H9 (cell line): Measurements from ENCODE around the gene CFAP47. TPM values are rescaled to one million over a fixed set of nuclear protein-coding genes. Genes with fewer than 3 reads are reported as not detected.

ENCODE experiments used
- DNase-seq: peaks from one replicate; pipeline ENCODE4 v3.0.0-alpha.2; 2017
- H2AFZ ChIP-seq: one replicate; pipeline ENCODE4 v1.6.1; 2013; ENCODE audit warnings: mild to moderate bottlenecking, low read length, control low read depth, moderate library complexity
- H2AK5ac ChIP-seq: 2 replicates; pipeline ENCODE4 v1.6.1; 2013; ENCODE audit warnings: low read length, control low read depth, mixed read lengths; ENCODE audit not compliant: insufficient read length
- H2BK120ac ChIP-seq: one replicate; pipeline ENCODE4 v1.6.1; 2013; ENCODE audit warnings: low read depth, mild to moderate bottlenecking, low read length, control low read depth, inconsistent platforms; ENCODE audit not compliant: poor library complexity, severe bottlenecking
- H2BK12ac ChIP-seq: 2 replicates; pipeline ENCODE4 v1.6.1; 2013; ENCODE audit warnings: low read length, control low read depth, mixed read lengths, low read depth; ENCODE audit not compliant: insufficient read length
- H2BK15ac ChIP-seq: 2 replicates; pipeline ENCODE4 v1.6.1; 2013; ENCODE audit warnings: low read depth, low read length, control low read depth
- H2BK20ac ChIP-seq: one replicate; pipeline ENCODE4 v1.6.1; 2013; ENCODE audit warnings: low read depth, mild to moderate bottlenecking, low read length, control low read depth, inconsistent platforms; ENCODE audit not compliant: poor library complexity, severe bottlenecking
- H2BK5ac ChIP-seq: 2 replicates; pipeline ENCODE4 v1.6.1; 2013; ENCODE audit warnings: low read length, control low read depth, mixed read lengths; ENCODE audit not compliant: insufficient read length
- H3K14ac ChIP-seq: 2 replicates; pipeline ENCODE4 v1.6.1; 2013; ENCODE audit warnings: low read length, control low read depth; ENCODE audit not compliant: insufficient read depth
- H3K18ac ChIP-seq: 2 replicates; pipeline ENCODE4 v1.6.1; 2013; ENCODE audit warnings: low read depth, mild to moderate bottlenecking, mixed read lengths, low read length, control low read depth; ENCODE audit not compliant: insufficient read length
- H3K23ac ChIP-seq: 2 replicates; pipeline ENCODE4 v1.6.1; 2013; ENCODE audit warnings: low read length, control low read depth, mixed read lengths, low read depth; ENCODE audit not compliant: insufficient read length
- H3K23me2 ChIP-seq: 2 replicates; pipeline ENCODE4 v1.6.1; 2013; ENCODE audit warnings: low read depth, mild to moderate bottlenecking, mixed read lengths, low read length, control low read depth; ENCODE audit not compliant: insufficient read length, poor library complexity, severe bottlenecking
- H3K27ac ChIP-seq: 2 replicates; pipeline ENCODE4 v1.5.1; 2013; ENCODE audit warnings: low read length, control low read depth, mixed read lengths, low read depth; ENCODE audit not compliant: insufficient read length
- H3K27me3 ChIP-seq: 2 replicates; pipeline ENCODE4 v1.6.1; 2013; ENCODE audit warnings: low read length, control low read depth, inconsistent platforms; ENCODE audit not compliant: insufficient read depth
- H3K4ac ChIP-seq: 2 replicates; pipeline ENCODE4 v1.6.1; 2013; ENCODE audit warnings: low read depth, mild to moderate bottlenecking, control low read depth, inconsistent platforms, low read length, moderate library complexity
- H3K4me1 ChIP-seq: 2 replicates; pipeline ENCODE4 v1.6.1; 2013; ENCODE audit warnings: low read length, control low read depth, inconsistent platforms; ENCODE audit not compliant: insufficient read depth
- H3K4me2 ChIP-seq: 2 replicates; pipeline ENCODE4 v1.6.1; 2013; ENCODE audit warnings: low read length, control low read depth, mixed read lengths; ENCODE audit not compliant: insufficient read length, insufficient read depth
- H3K56ac ChIP-seq: 2 replicates; pipeline ENCODE4 v1.6.1; 2013; ENCODE audit warnings: low read depth, mild to moderate bottlenecking, mixed read lengths, low read length, control low read depth; ENCODE audit not compliant: insufficient read length
- H3K79me1 ChIP-seq: 2 replicates; pipeline ENCODE4 v1.6.1; 2013; ENCODE audit warnings: low read depth, mild to moderate bottlenecking, moderate library complexity, low read length, control low read depth, inconsistent platforms; ENCODE audit not compliant: insufficient read depth, poor library complexity, severe bottlenecking
- H3K79me2 ChIP-seq: 2 replicates; pipeline ENCODE4 v1.6.1; 2013; ENCODE audit warnings: low read length, control low read depth, inconsistent platforms; ENCODE audit not compliant: insufficient read depth
- H3K9ac ChIP-seq: 2 replicates; pipeline ENCODE4 v1.6.1; 2013; ENCODE audit warnings: low read length, control low read depth, mixed read lengths; ENCODE audit not compliant: insufficient read length; ENCODE audit errors: extremely low read depth
- H3K9me3 ChIP-seq: one replicate; pipeline ENCODE4 v1.6.1; 2013; ENCODE audit warnings: low read depth, low read length, inconsistent platforms; ENCODE audit not compliant: control insufficient read depth
- H3T11ph ChIP-seq: one replicate; pipeline ENCODE4 v1.6.1; 2013; ENCODE audit warnings: mild to moderate bottlenecking, low read length, control low read depth, inconsistent platforms
- H4K20me1 ChIP-seq: one replicate; pipeline ENCODE4 v1.6.1; 2013; ENCODE audit not compliant: control insufficient read depth, insufficient read length, insufficient read depth
- H4K5ac ChIP-seq: 2 replicates; pipeline ENCODE4 v1.6.1; 2013; ENCODE audit warnings: low read depth, mild to moderate bottlenecking, mixed read lengths, low read length, control low read depth; ENCODE audit not compliant: insufficient read length
- H4K8ac ChIP-seq: replicated peaks from 2 replicates; pipeline ENCODE4 v1.6.1; 2013; ENCODE audit warnings: low read length, control low read depth, mixed read lengths, low read depth; ENCODE audit not compliant: insufficient read length
- H4K91ac ChIP-seq: 2 replicates; pipeline ENCODE4 v1.6.1; 2013; ENCODE audit warnings: low read depth, mild to moderate bottlenecking, moderate library complexity, mixed read lengths, low read length, control low read depth; ENCODE audit not compliant: insufficient read length
- H3K27ac Mint-ChIP-seq, 3 experiments: 2 replicates in 2 of 3; 3 replicates in 1 of 3; pipeline ENCODE4 v1.8.0; 2020 to 2021; ENCODE audit warnings: mixed read lengths in 3 of 3, mild to moderate bottlenecking in 1 of 3, moderate library complexity in 1 of 3
- H3K27me3 Mint-ChIP-seq: 2 replicates; pipeline ENCODE4 v1.8.0; 2021; ENCODE audit warnings: low read depth, mild to moderate bottlenecking, moderate library complexity, mixed read lengths
- H3K36me3 Mint-ChIP-seq, 3 experiments: 2 replicates in 2 of 3; 3 replicates in 1 of 3; pipeline ENCODE4 v1.8.0; 2020 to 2021; ENCODE audit warnings: low read depth in 3 of 3, mixed read lengths in 3 of 3; ENCODE audit not compliant: insufficient read depth in 1 of 3
- H3K4me1 Mint-ChIP-seq, 2 experiments: 2 replicates each; pipeline ENCODE4 v1.8.0; 2020; ENCODE audit warnings: mixed read lengths in 2 of 2
- H3K4me3 Mint-ChIP-seq, 2 experiments: 2 replicates in 1 of 2; 3 replicates in 1 of 2; pipeline ENCODE4 v1.8.0; 2020 to 2021; ENCODE audit warnings: mild to moderate bottlenecking in 2 of 2, mixed read lengths in 2 of 2, moderate library complexity in 1 of 2
- H3K9me3 Mint-ChIP-seq, 2 experiments: 2 replicates in 1 of 2; 3 replicates in 1 of 2; pipeline ENCODE4 v1.8.0; 2020; ENCODE audit warnings: mild to moderate bottlenecking in 2 of 2, mixed read lengths in 2 of 2, moderate library complexity in 1 of 2
- total RNA-seq: library from RNA; stranded (reverse); gene quantifications from 2 replicates; pipeline ENCODE4 v1.2.1, GENCODE V29; 2021
- TF ChIP-seq, protein P1 (sequence below): fragments of 200-600 bp; sonication (generic); conservative IDR thresholded peaks from 3 replicates; pipeline ENCODE4 v1.8.0; 2021; ENCODE audit warnings: antibody characterized with exemption, mild to moderate bottlenecking

CFAP47 gene
- total RNA-seq, 1 experiment from 2014 or later: not detected

- Mint-ChIP-seq H3K4me3 (no peak overlapping the region), H3K36me3 (peaks cover 5 to 11% (median 8%) of the 10 kb centered on the region in 3 experiments; a peak in 6 of 7 replicates), H3K27ac (no peak overlapping the region), H3K4me1 (peaks cover 7% of the 10 kb centered on the region in 2 experiments; a peak in 2 of 4 replicates), H3K9me3 (peaks cover 52 to 54% of the 10 kb centered on the region in 2 experiments), H3K27me3 (no peaks in the 10 kb centered on the region)
- DNase-seq: no peak
- H3K4ac ChIP-seq: no peak overlapping the region
- H3K79me1 ChIP-seq: no peaks in the 10 kb centered on the region
- no peak overlapping the region for H3K23ac ChIP-seq
- no peak overlapping the region for H2AK5ac ChIP-seq
- H3K4me1 ChIP-seq: no peaks in the 10 kb centered on the region; the same call in 1 of the 2 replicates
- H2BK20ac ChIP-seq: no peak overlapping the region
- H3K14ac ChIP-seq: no peak overlapping the region
- H2BK5ac ChIP-seq: no peak overlapping the region
- H3K18ac ChIP-seq: no peak overlapping the region
- no peak overlapping the region for H3K4me2 ChIP-seq
- no peak overlapping the region for H4K8ac ChIP-seq
- H2BK120ac ChIP-seq: no peak overlapping the region
- no peaks in the 10 kb centered on the region for H4K20me1 ChIP-seq
- no peak overlapping the region for H3T11ph ChIP-seq
- no peaks in the 10 kb centered on the region for H3K27me3 ChIP-seq
- H3K56ac ChIP-seq: no peak overlapping the region
- no peaks in the 10 kb centered on the region for H3K9me3 ChIP-seq
- H3K23me2 ChIP-seq: no peaks in the 10 kb centered on the region
- TF ChIP-seq, protein P1, sequence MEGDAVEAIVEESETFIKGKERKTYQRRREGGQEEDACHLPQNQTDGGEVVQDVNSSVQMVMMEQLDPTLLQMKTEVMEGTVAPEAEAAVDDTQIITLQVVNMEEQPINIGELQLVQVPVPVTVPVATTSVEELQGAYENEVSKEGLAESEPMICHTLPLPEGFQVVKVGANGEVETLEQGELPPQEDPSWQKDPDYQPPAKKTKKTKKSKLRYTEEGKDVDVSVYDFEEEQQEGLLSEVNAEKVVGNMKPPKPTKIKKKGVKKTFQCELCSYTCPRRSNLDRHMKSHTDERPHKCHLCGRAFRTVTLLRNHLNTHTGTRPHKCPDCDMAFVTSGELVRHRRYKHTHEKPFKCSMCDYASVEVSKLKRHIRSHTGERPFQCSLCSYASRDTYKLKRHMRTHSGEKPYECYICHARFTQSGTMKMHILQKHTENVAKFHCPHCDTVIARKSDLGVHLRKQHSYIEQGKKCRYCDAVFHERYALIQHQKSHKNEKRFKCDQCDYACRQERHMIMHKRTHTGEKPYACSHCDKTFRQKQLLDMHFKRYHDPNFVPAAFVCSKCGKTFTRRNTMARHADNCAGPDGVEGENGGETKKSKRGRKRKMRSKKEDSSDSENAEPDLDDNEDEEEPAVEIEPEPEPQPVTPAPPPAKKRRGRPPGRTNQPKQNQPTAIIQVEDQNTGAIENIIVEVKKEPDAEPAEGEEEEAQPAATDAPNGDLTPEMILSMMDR: no peak
- H2BK15ac ChIP-seq: no peak overlapping the region
- no peak overlapping the region for H3K9ac ChIP-seq
- H4K91ac ChIP-seq: no peak overlapping the region
- no peak overlapping the region for H2BK12ac ChIP-seq
- no peak overlapping the region for H3K27ac ChIP-seq
- H4K5ac ChIP-seq: no peak overlapping the region
- H2AFZ ChIP-seq: no peak overlapping the region
- no peaks in the 10 kb centered on the region for H3K79me2 ChIP-seq
Measured at GRCh38 chrX:36198575-36198974, 279.0 kb downstream of the CFAP47 start.
